HG03175 (cell line): ENCODE results near the gene PODNL1.

Source experiments
- ATAC-seq: cut with Tn5 transposase; IDR thresholded peaks from one replicate; pipeline ENCODE4 v1.9.1; 2021; ENCODE audit warnings: mild to moderate bottlenecking, moderate library complexity; ENCODE audit not compliant: unreplicated experiment

PODNL1 gene

DNA sequence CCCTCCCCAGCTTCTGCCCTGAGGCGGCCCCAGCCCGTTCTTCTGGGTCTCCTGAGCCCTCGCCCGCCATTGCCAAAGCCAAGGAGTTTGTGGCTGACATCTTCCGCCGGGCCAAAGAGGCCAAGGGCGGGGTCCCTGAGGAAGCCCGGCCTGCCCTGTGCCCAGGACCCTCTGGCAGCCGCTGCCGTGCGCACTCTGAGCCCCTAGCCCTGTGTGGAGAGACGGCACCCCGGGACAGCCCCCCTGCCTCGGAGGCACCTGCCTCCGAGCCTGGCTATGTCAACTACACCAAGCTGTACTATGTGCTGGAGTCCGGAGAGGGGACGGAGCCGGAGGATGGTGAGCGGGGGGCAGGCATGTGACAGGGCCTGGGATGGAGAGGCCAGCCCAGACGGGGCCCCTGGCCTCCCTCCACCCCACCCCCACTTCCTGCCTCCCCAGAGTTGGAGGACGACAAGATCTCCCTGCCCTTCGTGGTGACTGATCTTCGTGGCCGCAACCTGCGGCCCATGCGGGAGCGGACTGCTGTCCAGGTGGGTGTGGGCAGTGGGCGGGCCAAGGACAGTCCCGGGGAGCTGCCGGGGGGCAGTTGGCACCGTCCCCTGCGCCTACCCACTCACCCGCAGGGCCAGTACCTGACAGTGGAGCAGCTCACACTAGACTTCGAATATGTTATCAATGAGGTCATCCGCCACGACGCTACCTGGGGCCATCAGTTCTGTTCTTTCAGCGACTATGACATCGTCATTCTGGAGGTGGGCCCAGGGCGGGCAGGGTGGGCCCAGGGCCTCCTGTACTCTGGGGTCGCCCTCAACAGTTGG lies 21.1 kb upstream of the PODNL1 start:
- ATAC-seq = no peak

DNA sequence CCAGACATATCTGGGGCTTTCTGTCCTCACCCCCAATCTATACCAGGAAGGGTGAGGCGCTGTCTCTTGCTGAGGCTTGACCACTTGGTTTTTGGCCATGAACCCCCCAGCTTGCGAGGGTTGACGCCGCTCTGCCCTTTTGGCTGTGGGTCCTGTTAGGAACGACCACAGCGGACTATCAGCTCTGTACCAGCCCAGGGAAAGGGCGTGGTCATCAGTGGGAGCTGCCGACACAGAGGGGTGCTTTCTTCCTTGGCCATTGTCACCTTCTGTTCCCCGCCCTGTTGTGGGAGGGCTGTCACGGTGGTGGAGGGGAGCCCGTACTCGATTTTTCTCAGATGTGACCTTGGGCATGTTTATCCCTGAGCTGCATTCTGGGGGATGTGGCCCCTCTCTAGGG lies 19.8 kb upstream of the PODNL1 start:
- no peak for ATAC-seq

DNA sequence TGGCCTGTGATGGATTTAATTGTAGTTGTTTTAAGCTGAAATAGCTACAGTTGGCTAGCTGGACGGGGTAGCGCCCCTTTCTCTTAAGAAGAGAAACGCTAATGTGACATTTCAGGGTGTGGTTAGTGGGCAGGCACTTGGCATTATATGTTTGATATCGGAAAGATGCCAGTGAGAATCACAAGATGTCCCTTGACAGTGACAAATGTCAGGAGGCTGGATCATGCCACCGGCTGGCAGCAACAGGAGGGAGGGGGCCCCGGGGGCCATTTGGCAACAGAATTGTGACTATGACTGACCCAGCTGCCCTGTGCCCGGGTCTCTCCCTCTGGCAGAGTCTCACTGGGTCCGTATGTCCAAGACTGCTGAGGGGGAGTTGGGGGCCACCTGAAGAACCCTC lies 18.8 kb upstream of the PODNL1 start:
- no peak for ATAC-seq

DNA sequence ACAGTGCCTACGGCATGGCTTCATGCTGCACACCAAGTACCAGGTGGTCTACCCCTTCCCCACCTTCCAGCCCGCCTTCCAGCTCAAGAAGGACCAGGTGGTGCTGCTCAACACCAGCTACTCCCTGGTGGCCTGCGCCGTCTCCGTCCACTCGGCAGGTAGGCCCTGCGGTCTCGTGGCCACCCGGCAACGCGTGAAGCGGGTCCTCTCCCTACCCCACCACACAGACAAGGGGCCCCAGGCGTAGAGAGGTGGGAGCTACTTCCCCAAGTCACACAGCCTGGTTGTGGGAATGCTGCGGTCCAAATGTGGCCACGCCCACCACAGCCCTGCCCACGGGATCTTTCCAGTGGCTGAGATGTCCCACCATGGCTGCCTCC lies 18.1 kb upstream of the PODNL1 start:
- no peak for ATAC-seq

DNA sequence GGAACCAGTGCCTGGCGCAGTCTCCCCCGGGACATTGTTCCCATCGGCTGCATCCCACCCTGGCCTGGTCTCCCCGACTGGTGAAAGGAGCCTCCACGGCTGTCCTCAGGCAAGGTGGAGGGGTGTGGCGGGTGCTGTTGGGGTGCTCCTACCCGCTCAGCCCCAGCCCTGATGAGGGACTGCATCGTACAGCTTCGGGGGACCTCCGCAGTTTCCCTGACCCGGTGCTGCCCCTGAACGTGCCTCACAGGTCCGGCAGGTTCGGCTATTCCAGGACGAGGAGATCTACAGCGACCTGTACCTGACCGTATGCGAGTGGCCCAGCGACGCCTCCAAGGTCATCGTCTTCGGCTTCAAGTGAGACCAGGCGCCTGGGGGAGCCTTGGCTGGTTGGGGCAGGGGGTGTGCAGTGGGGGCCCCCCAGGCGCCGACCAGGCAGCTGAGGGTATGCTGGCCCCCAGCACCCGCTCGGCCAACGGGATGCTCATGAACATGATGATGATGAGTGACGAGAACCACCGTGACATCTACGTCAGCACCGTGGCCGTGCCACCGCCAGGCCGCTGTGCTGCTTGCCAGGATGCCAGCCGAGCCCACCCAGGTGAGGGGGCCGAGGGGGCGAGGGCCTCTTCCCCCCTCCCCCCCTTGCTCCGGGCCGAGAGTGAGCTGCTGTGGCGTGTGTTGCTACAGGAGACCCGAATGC lies 17.6 kb upstream of the PODNL1 start:
- no peak for ATAC-seq

DNA sequence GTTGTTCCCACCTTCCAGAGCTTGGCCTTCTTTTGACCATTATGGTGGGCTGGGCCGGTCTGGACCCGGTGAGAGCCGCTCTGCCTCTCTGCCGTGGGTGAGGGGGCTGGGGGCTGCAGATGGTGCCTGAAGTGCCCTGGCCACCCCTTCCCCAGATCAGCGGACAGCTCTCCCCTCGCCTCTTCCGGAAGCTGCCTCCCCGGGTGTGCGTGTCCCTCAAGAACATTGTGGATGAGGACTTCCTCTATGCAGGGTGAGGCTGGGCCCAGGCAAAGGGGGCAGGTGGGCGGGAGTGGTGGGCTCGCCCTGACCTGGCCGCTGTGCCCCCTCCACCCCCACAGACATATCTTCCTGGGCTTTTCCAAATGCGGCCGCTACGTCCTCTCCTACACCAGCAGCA lies 16.0 kb upstream of the PODNL1 start:
- ATAC-seq = no peak

DNA sequence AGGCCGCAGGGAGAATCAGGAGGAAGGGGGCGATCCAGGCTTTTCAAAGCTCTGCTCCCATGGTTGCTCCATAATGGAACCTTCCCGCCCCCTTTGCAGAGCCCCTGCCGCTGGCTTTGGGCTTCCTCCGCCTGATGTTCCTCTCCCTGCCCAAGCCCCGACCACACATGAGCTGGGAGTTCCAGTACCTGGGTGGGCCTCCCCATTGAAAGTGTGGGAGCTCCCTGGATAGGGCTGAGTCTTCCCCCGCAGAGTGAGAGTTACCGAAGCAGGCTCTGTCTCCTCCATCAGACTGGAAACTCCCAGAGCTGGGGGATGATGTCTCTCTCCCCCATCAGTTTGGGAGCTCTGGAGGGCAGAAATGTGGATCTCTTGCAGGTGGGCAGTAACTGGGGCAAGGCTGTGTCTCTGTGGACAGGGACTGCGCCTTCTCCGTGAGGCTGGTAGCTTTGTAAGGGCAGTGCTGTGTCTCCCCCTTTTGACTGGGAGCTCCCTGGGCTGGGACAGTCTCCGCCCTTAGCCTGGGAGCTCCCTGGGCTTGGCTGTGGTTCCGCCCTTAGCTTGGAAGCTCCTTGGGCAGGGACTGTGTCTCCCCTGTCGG lies 14.8 kb upstream of the PODNL1 start:
- no peak for ATAC-seq

DNA sequence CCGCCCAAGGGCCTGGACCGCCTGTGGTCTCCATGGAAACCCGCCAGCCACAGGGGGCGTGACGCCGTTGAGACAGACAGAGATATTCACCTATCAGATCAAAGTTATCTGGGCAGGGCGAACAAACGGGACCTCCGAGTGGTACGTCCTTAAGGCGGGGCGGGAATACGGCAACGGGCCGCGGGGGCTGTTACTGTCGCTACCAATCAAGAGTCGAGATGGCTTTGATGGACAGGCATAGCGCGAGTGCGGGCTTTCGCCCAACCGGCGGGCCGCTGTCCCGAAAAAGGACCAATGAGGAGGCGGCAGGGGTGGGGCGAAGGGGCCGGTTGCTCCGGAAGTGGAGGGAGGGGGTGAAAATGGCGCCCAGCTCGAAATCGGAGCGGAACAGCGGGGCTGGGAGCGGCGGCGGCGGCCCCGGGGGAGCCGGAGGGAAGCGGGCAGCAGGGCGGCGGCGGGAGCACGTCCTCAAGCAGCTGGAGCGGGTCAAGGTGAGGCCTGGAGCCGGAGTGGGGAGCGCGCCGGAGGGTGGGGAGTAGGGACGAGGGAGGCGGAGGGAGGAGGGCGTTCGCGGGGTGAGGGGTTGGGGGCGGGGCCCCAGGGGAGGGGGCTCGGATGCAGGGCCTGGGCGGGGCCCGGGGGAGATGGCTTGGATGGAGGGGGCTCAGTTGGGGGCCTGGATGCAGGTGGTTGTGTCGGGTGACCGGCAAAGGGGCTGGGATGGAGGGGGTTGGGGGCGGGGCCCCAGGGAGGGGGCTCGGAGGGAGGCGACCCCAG lies 14.1 kb upstream of the PODNL1 start, which contains the start of gene DCAF15:
Gene DCAF15, plus strand, starts transcription at position 356 of the 777 bp plus-strand sequence. Its CDS starts 4 bp downstream, at position 360.
- ATAC-seq = peak; percentile 98

DNA sequence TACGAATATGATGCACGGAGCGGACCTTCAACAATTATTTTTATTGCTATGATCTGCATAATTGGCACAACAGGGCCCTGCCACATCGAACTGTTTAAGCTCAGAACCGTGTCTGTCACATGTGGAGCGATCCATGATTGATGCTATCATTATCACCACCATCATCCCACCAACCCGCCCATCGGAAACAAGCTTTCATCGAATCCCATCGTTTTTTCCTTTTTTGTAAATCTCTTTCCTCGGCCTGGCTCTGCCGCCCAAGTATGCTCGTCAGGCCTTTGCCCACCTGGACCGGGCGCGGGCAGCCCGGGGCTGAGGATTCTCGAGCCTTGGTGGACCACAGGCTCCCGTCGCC lies 13.6 kb upstream of the PODNL1 start:
- ATAC-seq = peak; percentile 2

DNA sequence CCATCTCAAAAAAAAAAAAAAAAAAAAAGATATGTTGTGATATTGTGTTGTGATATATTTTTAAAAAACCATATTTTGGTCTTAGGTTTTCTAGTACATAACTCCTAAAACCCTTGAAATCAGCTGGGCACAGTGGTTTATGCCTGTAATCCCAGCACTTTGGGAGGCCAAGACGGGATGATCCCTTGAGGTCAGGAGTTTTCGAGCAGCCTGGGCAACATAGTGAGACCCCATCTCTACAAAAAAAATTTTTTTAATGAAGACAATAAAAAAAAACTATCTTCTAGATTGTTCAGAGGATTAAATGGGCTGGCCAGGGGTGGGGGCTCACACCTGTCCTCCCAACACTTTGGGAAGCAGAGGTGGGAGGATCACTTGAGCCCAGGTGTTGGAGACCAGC lies 12.8 kb upstream of the PODNL1 start:
- no peak for ATAC-seq

DNA sequence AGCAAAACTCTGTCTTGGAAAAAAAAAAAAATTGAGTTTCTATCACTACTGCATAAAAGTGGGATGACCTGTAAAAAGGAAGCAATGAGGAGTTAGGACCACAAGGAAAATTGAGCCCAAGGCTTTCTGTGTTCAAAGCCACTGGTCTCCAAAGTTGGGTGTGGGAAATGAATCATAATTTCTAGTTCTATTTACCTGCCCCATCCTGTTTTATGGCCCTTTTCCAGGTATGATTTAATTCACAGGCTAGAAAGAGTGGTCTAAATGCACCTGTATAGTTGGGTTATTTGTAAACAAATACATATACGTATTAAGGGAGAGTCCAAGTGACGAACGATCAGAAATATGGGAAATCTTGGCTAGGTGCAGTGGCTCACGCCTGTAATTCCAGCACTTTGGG lies 8.2 kb upstream of the PODNL1 start:
- ATAC-seq = no peak

DNA sequence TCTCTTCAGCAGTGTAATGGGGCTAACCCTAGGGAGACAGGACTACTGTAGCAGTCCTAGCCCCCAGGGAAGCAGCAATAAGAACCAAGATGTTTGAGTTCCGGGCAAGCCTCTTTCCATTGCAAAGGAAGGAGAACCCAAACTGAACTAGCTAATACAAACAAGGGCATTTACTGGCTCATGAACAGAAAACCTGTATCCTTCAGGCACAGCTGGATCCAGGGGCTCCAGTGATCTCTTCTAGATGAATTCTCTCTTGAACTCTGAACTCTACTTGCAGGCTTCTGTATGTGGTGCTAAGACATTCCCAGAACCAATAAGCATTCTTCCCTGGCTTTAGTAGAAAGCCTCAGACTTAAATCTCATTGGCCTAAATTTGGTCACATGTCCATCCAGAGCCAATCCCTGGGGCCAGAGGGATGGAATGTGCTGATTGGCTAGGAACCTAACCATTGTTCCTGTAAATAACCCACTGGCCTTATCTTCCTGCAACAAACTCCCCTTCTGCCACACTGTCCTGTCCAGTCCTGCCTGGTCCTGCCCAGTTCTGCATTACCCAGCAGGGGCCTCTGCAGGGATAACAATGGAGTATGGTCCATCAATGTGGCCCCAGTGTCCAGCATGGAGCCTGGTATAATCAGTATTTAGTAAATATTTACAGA lies 3.9 kb upstream of the PODNL1 start:
- ATAC-seq = no peak

DNA sequence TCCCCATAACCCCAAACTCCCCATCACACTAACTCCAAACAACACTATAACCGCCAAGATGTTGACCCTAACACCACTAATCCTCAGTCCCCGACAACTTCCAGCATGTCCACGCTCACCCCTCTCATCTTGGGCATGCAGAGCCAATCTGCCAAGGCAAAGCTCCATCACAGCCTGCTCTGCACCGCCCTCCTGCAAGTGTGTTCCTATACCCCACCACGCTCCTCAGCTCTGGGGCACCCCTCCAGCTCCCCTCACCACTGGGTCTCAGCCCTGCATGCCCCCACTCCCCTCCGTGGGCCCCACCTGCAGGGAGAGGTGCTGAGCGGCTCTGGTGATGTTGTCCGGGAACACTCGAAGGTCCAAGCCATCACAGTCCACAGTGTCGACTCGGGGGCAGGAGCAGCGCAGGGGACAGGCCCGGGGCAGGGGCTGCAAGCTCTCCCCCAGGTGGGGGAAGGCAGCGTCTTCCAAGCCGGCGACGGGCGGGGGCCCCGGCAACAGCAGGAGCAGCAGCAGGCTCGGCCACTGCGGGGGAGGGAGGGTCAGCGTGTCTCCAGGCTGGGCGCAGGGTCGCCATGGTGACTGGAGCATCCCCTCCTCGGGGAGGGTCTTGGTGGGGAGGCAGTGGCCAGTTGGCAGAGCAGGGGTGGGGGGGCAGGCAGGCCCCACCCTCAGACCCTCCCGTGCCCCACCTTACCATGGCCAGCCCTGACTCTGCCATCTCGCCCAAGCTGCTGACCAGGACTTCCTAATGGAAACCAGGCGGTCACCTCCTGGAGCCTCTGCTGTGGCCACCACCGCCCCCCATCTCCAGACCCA lies 527 bp downstream of the PODNL1 start:
- no peak for ATAC-seq

DNA sequence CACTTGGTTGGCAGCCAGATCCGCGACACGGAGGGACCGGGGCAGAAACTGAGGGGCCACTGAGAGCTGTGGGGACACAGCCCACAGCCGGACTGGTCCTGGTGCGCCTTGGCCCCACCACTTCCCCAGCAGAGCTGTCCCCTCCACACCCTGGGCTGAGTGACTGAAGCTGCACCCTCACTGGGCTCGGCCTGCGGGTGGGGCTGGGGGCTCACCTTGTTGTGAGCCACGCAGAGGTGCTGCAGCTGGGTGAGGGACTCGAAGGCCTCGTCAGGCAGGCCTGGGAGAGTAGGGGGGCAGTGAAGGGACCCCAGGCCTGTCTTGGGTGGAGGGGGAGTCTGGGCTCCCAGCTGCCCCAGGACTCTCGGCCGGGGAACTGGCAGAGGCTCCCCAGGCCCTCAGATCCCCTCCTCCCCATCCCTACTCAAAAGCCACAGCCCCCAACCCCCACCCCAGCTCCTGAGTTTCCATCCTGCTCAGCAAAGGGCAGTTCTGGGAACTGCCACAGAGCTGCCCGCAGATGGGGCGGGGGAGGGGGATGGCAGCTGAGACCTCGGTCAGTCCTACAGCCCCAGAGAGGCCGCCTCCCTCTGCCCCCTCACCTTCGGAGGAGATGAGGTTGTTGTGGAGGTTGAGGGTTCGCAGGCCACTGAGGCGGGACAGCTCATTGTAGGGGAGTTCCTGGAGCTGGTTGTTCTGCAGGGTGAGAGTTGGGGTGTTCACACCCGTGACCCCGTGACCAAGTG lies 2.3 kb downstream of the PODNL1 start:
- no peak for ATAC-seq

DNA sequence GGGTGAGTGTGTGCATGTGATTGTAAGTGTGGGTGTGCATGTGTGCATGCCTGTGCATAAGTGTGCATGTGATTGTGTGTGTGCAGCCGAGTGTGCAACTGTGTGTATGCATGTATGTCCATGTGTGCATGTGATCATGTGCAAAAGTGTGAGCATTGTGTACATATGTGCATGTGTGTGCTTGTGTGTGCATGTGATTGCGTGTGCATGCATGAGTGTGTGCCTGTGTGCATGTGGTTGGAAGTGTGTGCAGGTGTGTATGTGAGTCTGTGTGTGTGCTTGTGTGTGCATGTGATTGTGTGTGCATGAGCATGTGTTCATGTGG lies 3.5 kb downstream of the PODNL1 start:
- no peak for ATAC-seq

DNA sequence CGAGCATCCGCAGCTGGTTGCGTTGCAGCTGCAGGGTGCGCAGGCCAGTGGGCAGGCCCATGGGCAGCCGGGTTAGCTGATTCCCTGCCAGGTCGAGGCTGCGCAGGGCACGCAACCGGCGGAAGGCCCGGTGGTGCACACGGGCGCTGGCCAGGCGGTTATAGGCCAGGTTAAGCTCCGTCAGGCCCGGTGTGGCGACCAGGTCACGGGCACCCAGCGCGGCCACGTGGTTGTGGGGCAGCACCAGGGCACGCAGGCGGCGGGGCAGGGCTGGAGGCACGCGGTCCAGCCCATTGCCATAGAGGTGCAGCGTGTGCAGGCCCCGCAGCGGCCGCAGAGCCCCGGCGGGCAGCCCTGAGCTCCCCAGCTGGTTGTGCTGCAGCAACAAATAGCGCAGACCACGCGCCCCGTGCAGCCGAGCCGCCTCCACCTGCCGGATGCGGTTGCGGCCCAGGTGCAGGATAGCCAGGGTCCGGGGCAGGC lies 5.3 kb downstream of the PODNL1 start:
- ATAC-seq = no peak

DNA sequence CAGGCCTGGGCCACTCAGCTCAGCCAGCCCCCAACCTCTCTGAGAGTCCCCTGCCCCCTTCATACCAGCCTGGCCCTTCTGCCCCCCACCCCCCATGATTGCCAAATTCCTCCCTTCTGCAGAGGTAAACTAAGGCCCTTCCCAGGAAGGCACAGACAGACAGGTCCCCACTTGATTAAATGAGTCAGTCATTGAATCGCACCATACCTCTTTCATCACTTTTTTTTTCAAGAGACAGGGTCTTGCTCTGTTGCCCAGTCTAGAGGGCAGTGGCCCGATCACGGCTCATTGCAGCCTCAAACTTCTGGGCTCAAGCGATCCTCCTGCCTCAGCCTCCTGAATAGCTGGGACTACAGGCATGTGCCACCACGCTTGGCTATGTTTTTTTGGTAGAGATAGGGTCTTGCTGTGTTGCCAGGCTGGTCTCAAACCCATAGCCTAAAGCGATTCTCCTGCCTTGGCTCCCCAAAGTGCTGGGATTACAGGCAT lies 6.0 kb downstream of the PODNL1 start:
- ATAC-seq = no peak

DNA sequence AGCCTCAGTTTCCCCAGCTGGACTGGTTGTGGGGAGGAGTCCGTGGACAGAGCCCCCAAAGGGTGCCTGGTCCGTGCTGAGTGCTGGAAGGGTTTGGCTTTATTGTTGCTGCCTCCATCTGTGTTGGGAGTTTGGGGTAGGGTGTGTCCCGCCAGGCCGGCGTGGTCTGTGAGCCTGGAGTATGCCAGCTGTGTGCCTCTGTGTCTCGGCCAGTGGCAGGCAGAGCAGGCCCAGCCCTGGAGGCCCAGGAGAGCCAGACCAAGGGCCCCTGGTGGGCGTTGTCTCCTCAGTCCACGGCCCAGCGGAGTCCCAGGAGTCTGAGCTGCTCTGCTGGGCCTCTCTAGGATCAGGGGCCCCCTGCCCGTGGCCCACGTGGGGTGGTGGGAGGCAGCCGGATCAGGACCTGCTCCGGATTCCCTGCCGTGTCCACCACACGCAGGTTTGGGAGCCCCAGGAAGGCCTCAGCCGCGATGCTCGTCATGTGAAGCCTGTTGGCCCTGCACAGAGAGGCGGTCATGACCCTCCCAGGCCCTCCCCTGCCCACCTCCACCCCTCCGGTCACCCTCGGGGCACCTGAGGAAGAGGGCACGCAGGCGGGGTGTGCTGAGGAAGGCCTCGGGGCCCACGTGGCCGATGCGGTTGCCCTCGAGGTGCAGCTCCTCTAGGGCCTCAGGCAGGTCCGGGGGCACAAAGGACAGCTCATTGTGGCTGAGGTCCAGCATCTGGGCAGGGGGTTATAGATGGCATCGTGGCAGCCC lies 6.6 kb downstream of the PODNL1 start:
- no peak for ATAC-seq
